Dermis blood vessel endothelial cell (primary cell): ENCODE results near the gene BCAR1. TPM values are rescaled to one million over a fixed set of nuclear protein-coding genes. Genes with fewer than 3 reads are reported as not detected.
A peak's percentile ranks its signal among the peaks of the same experiment; 100 is the strongest.
"Not testable (repeated sequence)": the region's sequence is repeated elsewhere in the genome, so short reads cannot be mapped to it uniquely, and the experiment has no call there.

Source experiments
- DNase-seq: peaks from one replicate; pipeline ENCODE4 v3.0.0; 2010
- total RNA-seq: library from RNA; depleted of rRNA; stranded (reverse); fragments of >200 nt; gene quantifications from 2 replicates; pipeline ENCODE4 v1.2.3, GENCODE V29; 2014

BCAR1 gene
- total RNA-seq, 1 donor from 2014 or later = 141 TPM

DNA sequence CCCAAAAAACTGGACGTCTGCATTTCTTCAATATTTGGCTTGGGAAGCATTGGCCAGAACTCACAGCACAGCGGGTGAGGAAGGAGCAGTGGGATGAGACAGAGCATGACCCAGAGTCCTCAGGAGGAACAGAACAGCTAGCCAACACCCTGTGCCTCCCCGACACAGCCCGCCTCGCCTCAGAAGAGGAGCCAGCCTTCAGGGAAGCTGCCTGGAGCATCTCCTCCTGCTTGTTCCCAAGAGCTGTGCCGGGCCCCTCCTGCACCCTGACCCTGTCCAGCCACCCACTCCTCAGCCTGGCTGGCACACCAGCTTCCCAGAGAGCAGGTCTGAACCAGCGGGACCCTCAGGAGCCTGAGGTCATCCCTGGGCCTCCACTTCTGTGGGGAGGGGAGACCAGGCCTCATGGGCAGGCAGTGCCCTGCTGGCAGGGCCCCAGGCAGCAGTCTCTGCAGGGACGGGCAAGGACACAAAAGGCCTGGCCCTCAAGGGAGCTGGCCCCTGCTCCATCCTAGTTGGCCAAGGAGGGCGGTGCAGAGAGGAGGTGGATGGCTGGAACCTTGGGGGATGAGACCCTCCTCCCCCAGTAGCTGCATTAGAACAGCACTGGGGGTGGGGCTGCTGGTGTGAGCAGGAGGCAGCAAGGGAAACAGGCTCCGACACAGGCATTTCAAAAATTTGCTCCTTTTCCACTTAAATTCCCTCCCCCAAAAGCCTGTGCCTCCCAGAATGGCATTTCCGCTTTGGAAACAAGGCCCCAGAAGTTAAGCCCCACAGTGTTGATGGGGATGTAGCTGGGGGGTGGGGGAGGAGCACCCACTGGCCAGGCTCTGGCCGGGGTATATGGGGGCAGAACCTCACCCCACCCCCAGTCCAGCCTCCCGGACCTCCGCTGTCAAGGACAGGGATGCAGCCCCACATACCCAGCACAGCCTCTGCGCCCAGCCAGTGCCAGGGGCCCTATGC is 1.8 kb upstream of the BCAR1 start:
- DNase-seq = peak; percentile 81

DNA sequence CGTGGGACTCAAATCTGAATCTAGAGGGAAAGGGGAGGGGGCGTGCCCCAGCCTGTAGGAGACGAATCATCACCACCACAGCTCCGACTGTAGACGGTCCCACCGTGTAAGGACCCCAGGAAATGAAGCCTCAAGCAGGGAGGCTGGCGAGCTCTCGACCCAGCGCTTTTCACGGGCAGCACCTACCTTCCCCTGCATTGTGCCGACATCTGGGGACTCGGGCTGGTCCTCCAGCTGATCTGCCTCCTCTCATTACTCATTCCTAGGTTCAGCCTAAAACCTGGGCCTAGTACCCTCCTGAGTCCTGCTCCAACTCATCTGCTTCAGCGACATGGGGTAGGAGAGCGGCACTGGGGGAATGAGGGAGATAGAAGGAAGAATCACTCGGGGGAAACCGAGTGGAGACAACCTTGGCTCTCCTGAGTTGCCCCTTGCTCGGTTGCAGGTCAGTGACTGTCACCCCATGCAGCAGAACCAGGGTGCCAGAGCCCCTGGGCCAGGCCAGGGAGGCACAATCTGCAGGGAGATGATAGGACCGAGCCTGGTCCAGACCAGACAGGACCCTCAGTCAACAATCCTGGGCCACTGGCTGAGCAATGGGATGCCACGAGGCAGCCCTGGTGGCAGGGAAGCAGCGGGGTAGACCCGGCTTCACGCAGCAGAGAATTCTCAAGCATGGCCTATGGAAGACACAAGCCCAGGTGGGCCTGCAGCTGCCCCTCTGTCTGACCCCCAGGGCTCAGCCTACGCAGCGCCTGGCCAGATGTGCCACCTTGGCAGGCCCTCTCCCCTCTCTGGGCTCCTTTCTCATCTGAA is 833 bp upstream of the BCAR1 start:
- no peak for DNase-seq

GRCh38 chr16:75250809-75251279 is 580 bp downstream of the BCAR1 start:
- peak; percentile 53 for DNase-seq

GRCh38 chr16:75250089-75250808 is 1.2 kb downstream of the BCAR1 start:
- DNase-seq = no peak

DNA sequence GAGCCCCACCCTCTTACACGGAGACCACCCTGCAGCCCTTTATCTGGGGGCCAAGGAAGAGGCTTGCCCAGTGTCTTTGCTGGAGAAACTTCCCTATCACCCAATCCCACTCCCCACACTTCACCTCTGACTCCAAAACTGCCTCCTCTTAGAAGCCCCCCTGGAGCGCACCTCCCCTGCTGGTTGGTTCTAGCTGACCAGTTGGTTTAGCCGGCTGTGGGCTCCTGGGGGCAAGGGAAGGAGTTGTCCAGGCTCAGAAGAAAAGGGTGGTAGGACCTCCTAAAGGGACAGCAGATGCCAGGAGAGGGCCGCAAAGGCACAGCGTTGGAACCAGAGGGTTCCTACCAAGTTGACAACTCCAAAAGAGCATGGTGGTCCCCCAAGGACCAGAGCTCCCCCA is 2.0 kb downstream of the BCAR1 start:
- no peak for DNase-seq

DNA sequence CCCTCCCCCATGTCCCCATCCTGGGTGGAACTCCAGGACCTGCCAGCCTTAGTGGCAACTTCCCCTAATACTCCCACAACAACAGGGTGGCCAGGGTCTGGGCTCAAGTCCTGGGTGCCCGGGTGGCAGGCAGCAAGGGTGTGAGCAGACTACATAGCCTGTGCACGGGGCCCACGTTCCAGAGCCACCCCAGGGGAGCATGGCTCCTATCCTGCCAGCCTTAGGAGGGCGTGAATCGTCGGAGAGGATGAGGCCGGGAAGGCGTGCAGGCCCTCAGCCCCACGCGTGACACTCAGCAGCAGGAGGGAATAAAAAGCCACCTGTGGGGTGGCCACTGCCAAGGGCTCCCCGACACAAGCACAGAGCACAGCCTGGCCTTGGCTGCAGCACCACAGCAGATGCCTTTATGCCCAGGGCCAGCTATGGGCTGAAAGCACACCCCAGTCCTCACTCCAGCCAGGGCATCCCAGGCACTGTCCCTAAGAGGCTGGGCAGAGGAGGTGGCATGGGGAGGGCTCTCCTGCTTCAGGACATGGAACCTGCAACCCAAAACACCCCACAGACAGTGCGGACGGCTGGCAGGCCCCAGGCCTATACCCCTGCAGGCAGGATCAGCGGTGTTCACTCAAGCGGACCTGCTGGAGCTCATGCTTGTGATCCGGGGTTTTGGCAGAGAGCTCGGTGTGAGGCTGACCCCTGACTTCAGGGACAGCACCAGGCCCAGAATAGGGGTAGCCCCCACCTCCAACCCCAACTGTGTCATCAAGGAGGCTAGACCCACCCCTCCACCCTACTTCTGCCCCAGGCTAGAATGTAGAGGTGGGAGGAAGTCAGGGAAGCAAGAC is 2.7 kb downstream of the BCAR1 start:
- no peak for DNase-seq

GRCh38 chr16:75248142-75248535 is 3.3 kb downstream of the BCAR1 start:
- DNase-seq = no peak

DNA sequence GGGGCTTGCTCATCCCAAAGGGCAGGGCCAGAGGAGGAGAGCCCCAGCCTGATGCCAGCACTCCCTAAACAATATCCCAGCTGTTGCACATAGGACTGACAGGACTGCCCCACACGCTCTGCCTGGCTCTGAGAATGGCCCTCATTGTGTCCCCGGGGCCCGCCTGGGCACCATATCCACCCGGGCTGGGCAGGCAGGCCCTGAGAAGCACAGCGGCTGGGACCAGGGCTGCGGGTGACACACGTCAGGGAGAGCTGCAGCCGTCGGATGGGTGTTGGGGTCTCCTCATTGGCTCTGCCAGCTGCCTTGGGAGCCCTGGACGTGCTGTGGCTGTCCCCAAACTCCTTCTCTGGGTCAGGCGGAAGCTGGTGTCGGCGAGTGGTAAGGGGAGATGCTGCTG is 4.2 kb downstream of the BCAR1 start:
- DNase-seq = no peak

DNA sequence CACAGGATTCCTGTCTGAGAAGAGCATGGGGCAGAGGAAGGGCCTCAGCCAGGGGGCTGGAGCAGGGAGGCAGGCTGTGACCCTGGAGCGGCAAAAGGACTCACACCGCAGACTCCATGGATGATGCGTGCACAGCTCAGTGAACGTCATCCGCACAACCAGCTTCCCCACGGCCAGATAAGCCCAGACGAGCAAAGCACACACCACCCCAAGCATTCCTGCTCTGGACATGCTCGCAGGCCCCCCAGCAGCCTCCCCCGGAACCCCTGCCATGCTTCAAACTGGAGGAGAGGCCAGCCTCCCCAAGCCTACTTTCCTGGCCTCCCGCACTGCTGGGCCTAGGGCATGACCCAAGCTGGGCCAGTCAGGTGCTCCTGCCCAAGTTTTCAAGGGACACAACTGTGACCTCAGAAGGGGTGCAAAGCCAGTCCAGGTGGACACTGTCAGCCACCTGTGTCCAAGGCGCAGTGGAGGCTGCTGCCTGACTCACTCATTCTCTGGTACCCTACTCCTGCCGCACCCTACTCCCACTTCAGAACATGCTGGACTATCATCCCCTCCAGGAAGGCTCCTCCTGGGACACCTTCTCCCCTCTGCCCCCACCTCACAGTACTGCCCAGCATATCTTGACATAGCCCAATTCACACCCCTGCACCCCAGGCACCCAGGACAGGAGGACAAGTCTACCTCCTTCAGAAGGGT is 4.8 kb downstream of the BCAR1 start:
- peak; percentile 56 for DNase-seq

DNA sequence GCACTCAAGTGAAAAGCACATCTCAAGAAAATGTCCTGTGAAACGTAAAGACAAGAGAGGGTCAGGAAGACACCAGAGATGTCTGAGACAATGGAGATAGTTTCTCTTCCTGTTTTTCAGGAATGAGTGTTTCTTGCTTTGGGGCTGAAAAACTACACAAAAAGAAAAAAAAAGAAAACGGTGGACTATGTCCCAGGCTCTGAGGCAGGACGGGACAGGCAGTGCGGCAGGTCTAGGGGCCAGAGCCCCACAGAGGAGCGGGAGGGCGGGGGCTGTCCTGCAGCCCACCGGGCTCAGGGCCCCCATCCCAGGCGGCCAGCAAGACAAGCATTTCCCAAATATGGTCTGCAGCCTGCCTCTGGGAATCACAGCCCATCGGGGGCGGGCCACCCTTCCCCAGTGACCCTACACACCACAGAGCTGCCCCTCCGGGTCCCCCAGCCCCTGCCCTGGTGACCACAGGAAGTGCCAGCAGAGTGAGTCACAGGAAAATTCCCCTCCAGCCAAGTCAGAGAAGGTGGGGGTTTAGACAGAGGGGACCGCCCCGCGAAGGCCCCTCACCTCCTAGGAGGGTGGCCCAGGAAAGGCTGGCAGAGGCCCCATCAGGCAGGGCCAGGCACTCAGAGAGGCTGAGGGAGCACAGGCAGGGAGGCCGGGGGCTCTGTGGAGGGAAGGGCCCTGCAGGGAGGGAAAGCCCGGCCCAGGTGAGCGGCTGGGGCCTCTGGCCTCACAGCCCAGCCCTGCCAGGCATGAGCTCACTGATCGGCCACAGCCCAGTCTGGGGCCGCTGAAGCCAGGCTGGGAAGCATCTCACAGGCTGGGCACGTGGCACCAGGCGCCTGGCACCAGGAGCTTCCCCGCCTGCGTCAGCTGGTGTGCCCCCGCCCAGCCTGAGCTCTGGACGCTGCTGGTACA is 6.3 kb downstream of the BCAR1 start:
- peak; percentile 95 for DNase-seq

- DNase-seq = peak; percentile 66
These were observed 7.1 kb downstream of the BCAR1 start for GRCh38 chr16:75244225-75244809.

DNA sequence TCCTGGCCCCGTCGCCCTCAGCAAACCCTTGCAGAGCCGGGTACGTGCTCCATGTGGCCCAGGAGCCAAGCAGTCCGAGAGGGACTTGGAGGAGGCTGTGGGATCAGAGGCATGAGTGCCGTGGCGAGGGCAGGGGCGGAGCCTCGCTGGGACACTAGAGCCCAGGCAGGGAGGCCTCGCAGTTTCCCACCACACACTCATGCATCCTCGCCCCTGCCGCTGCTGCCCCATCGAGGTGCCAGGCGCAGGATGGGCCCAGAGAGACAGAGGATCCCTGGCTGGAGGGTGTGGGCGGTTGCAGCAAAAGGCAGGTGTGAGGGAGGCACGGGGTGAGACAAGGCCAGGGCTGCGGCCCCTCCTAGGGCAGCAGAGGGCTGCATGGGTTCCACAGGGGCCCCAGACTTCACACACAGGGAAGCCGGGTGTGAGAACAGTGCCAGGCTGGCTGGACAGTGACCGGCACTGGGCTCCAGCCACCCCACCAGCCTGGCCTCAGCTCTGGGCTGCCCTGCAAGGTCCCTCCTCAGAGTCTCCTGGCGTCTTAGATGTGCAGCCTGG is 7.7 kb downstream of the BCAR1 start:
- no peak for DNase-seq

GRCh38 chr16:75242436-75243078 is 8.9 kb downstream of the BCAR1 start:
- not testable (repeated sequence) for DNase-seq

- no peak for DNase-seq
These were observed 9.5 kb downstream of the BCAR1 start for GRCh38 chr16:75241955-75242354.

DNA sequence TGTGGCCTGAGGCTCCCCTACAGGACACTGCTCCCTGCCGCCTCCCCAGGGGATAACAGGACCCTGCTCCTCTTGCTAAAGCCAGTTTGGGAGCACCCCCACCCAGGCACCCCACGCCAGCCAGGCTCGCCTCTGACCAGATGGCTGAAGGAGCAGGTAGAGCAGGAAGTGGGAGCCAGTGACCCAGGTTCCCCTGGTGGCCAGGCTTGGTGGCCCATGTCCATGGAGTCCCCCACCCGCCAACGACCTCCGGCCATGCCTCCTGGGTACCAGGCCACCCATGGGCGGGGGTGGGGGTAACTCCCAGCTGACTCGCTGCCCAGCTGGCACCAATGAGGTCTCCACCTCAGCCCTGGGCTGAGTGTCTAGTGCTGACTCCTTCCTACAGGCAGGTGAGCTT is 10.0 kb downstream of the BCAR1 start:
- no peak for DNase-seq

DNA sequence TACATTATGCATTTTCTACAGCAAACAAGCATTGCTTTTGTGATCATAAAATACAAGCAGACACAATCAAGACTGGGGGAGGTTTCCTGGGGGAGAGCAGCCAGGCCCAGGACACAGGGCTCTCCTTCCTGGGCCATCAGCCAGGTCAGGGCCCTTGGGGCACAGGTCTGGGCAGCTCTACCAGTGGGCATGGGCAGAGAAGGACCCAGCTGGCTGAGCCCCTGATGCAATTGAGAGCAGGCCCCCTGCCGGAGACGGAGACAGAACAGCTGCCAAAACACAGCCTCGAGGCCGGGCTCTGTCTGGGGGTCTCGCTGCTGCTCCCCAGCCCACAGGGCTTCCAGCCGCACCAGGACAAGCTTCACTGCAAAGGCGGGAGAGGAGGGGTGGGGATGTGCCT is 10.8 kb downstream of the BCAR1 start:
- DNase-seq = not testable (repeated sequence)

GRCh38 chr16:75239542-75240122 is 11.8 kb downstream of the BCAR1 start:
- DNase-seq = no peak

GRCh38 chr16:75238853-75239541 is 12.4 kb downstream of the BCAR1 start:
- no peak for DNase-seq
